H1 (cell line): ENCODE results near the gene PLEKHG3. TPM values are rescaled to one million over a fixed set of nuclear protein-coding genes. Genes with fewer than 3 reads are reported as not detected.

ENCODE experiments used
- CTCF ChIA-PET: fragments of 300-600 bp; sonication (Branson Sonifier 250); formaldehyde crosslinking; loops from one replicate; lab custom pipeline; 2021; ENCODE audit not compliant: partially characterized antibody; lab: Charles Lee
- POLR2A ChIA-PET: fragments of 300-600 bp; sonication (Branson Sonifier 250); formaldehyde crosslinking; loops from one replicate; lab custom pipeline; 2021; ENCODE audit warnings: inconsistent platforms; ENCODE audit not compliant: partially characterized antibody; lab: Charles Lee
- DNase-seq, 2 experiments: peaks; one replicate each; pipeline versions ENCODE4 v3.0.0 to v3.0.0-alpha.2; 2010 to 2022; ENCODE audit warnings: low spot score in 2 of 2, low read depth in 1 of 2, mixed read lengths in 1 of 2
- FAIRE-seq: peaks from 2 replicates; lab custom pipeline; 2011; peaks lifted over from hg19 to GRCh38; lab: Jason Lieb, UNC
- H2AFZ ChIP-seq: 2 replicates; pipeline ENCODE4 v1.8.1; 2012; ENCODE audit warnings: low read length, inconsistent platforms
- H2AK5ac ChIP-seq: 2 replicates; pipeline ENCODE4 v1.6.1; 2013; ENCODE audit warnings: low read depth, low read length
- H2BK120ac ChIP-seq: replicated peaks from 2 replicates; pipeline ENCODE3; 2013; ENCODE audit warnings: low read depth, low read length, inconsistent platforms
- H2BK12ac ChIP-seq: 2 replicates; pipeline ENCODE4 v1.6.1; 2013; ENCODE audit warnings: low read depth, low read length
- H2BK15ac ChIP-seq: 2 replicates; pipeline ENCODE4 v1.6.1; 2013; ENCODE audit warnings: low read length
- H2BK20ac ChIP-seq: 2 replicates; pipeline ENCODE4 v1.6.1; 2013; ENCODE audit warnings: low read length
- H2BK5ac ChIP-seq: 2 replicates; pipeline ENCODE4 v1.6.1; 2013; ENCODE audit warnings: low read depth, low read length
- H3K14ac ChIP-seq: 2 replicates; pipeline ENCODE4 v1.6.1; 2013; ENCODE audit warnings: inconsistent platforms; ENCODE audit not compliant: insufficient read length
- H3K18ac ChIP-seq: 2 replicates; pipeline ENCODE4 v1.6.1; 2013; ENCODE audit warnings: low read length; ENCODE audit errors: extremely low read depth
- H3K23ac ChIP-seq: 2 replicates; pipeline ENCODE4 v1.6.1; 2013; ENCODE audit warnings: inconsistent platforms; ENCODE audit not compliant: insufficient read length
- H3K23me2 ChIP-seq: 2 replicates; pipeline ENCODE4 v1.6.1; 2013; ENCODE audit warnings: low read depth, low read length
- H3K27ac ChIP-seq: 2 replicates; pipeline ENCODE4 v1.6.1; 2011; ENCODE audit warnings: low read depth, low read length, inconsistent platforms
- H3K27me3 ChIP-seq, 4 experiments: replicated peaks in 1 of 4; 1 replicate in 1 of 4; 2 replicates in 3 of 4; pipeline versions ENCODE4 v1.6.1 to v1.8.1; 2011 to 2013; ENCODE audit warnings: low read length in 3 of 4, mild to moderate bottlenecking in 3 of 4, inconsistent platforms in 2 of 4, mixed read lengths in 2 of 4, moderate library complexity in 1 of 4; ENCODE audit not compliant: control insufficient read depth in 3 of 4, insufficient read depth in 3 of 4; ENCODE audit errors: extremely low read depth in 1 of 4
- H3K36me3 ChIP-seq, 4 experiments: 2 replicates each; pipeline versions ENCODE4 v1.6.1 to v1.8.1; 2011 to 2013; ENCODE audit warnings: mild to moderate bottlenecking in 4 of 4, low read length in 3 of 4, moderate library complexity in 2 of 4, control low read depth in 1 of 4, inconsistent platforms in 1 of 4; ENCODE audit not compliant: insufficient read depth in 4 of 4, control insufficient read depth in 2 of 4
- H3K4ac ChIP-seq: replicated peaks from 2 replicates; pipeline ENCODE3; 2013; ENCODE audit warnings: low read length, low read depth, mixed read lengths, inconsistent platforms; ENCODE audit not compliant: insufficient read length
- H3K4me1 ChIP-seq, 4 experiments: replicated peaks in 1 of 4; 1 replicate in 1 of 4; 2 replicates in 3 of 4; pipeline versions ENCODE4 v1.6.1 to v1.8.1; 2011 to 2013; ENCODE audit warnings: low read length in 3 of 4, inconsistent platforms in 2 of 4, mixed read lengths in 1 of 4; ENCODE audit not compliant: insufficient read depth in 4 of 4, control insufficient read depth in 3 of 4
- H3K4me2 ChIP-seq, 2 experiments: 2 replicates each; pipeline versions ENCODE4 v1.6.1 to v1.8.1; 2011 to 2013; ENCODE audit warnings: low read depth in 2 of 2, low read length in 2 of 2, control low read depth in 1 of 2, inconsistent platforms in 1 of 2, mild to moderate bottlenecking in 1 of 2; ENCODE audit not compliant: insufficient read depth in 1 of 2
- H3K4me3 ChIP-seq, 4 experiments: fragments of 200-600, 300-600 bp in 1 of 4; sonication (generic), shearing (Covaris generic), sonication (Bioruptor Twin) in 1 of 4; 2 replicates each; pipeline versions ENCODE4 v1.5.1 to v1.8.1; 2011 to 2016; ENCODE audit warnings: low read length in 4 of 4, low read depth in 3 of 4, control low read depth in 2 of 4, inconsistent platforms in 2 of 4, mild to moderate bottlenecking in 2 of 4, mixed read lengths in 1 of 4, moderate library complexity in 1 of 4; ENCODE audit not compliant: insufficient read depth in 2 of 4; ENCODE audit errors: extremely low read depth in 1 of 4
- H3K56ac ChIP-seq: replicated peaks from 2 replicates; pipeline ENCODE3; 2013; ENCODE audit warnings: low read depth, mild to moderate bottlenecking, mixed read lengths, low read length, inconsistent platforms; ENCODE audit not compliant: insufficient read length
- H3K79me1 ChIP-seq: 2 replicates; pipeline ENCODE4 v1.6.1; 2013; ENCODE audit warnings: low read depth, low read length, control low read depth
- H3K79me2 ChIP-seq, 2 experiments: 2 replicates each; pipeline versions ENCODE4 v1.6.1 to v1.8.1; 2012 to 2013; ENCODE audit warnings: low read length in 2 of 2, mild to moderate bottlenecking in 2 of 2, inconsistent platforms in 1 of 2; ENCODE audit not compliant: insufficient read depth in 2 of 2, control insufficient read depth in 1 of 2
- H3K9ac ChIP-seq, 4 experiments: replicated peaks in 1 of 4; 1 replicate in 1 of 4; 2 replicates in 3 of 4; pipeline versions ENCODE4 v1.6.1 to v1.8.1; 2011 to 2013; ENCODE audit warnings: low read depth in 3 of 4, low read length in 3 of 4, control low read depth in 2 of 4, mild to moderate bottlenecking in 2 of 4, moderate library complexity in 2 of 4, inconsistent platforms in 1 of 4; ENCODE audit errors: extremely low read depth in 1 of 4
- H3K9me3 ChIP-seq, 2 experiments: 2 replicates each; pipeline versions ENCODE4 v1.6.1 to v1.8.1; 2012 to 2013; ENCODE audit warnings: mild to moderate bottlenecking in 2 of 2, moderate library complexity in 2 of 2, control low read depth in 1 of 2, inconsistent platforms in 1 of 2, low read depth in 1 of 2, low read length in 1 of 2, mixed read lengths in 1 of 2; ENCODE audit not compliant: insufficient read depth in 2 of 2
- H4K20me1 ChIP-seq, 2 experiments: replicated peaks in 1 of 2; 2 replicates each; pipeline versions ENCODE3 to v1.8.1; 2011 to 2013; ENCODE audit warnings: inconsistent platforms in 2 of 2, low read length in 2 of 2, mild to moderate bottlenecking in 1 of 2; ENCODE audit not compliant: insufficient read depth in 2 of 2, control insufficient read depth in 1 of 2
- H4K5ac ChIP-seq: 2 replicates; pipeline ENCODE4 v1.6.1; 2013; ENCODE audit warnings: low read length, low read depth, mixed read lengths, inconsistent platforms; ENCODE audit not compliant: insufficient read length
- H4K8ac ChIP-seq: 2 replicates; pipeline ENCODE4 v1.8.0; 2013; ENCODE audit warnings: mild to moderate bottlenecking, moderate library complexity, low read length, inconsistent platforms; ENCODE audit not compliant: insufficient read depth; ENCODE audit errors: extremely low read depth
- H4K91ac ChIP-seq: replicated peaks from 2 replicates; pipeline ENCODE3; 2013; ENCODE audit warnings: low read length, mixed read lengths, inconsistent platforms; ENCODE audit not compliant: insufficient read length
- BACH1 ChIP-seq: IDR thresholded peaks from 2 replicates; pipeline ENCODE4 v1.6.1; 2012; ENCODE audit warnings: low read length, improper control_type of control experiment
- BCL11A ChIP-seq, 2 experiments: IDR thresholded peaks; one replicate each; pipeline ENCODE4 v1.6.1; 2011; ENCODE audit warnings: low read depth in 2 of 2, low read length in 2 of 2, mild to moderate bottlenecking in 2 of 2
- CBX8 ChIP-seq: fragments of 300-800, 300-1000 bp; sonication (generic); IDR thresholded peaks from 2 replicates; pipeline ENCODE4 v1.7.1; 2016; ENCODE audit warnings: low read depth, low read length, borderline replicate concordance
- CTCF ChIP-seq, 3 experiments: IDR thresholded peaks; 1 replicate in 2 of 3; 2 replicates in 1 of 3; pipeline versions ENCODE4 v1.5.1 to v1.6.1; 2011; ENCODE audit warnings: low read length in 3 of 3, mild to moderate bottlenecking in 3 of 3, inconsistent platforms in 2 of 3, low read depth in 1 of 3, moderate library complexity in 1 of 3; ENCODE audit not compliant: insufficient read depth in 1 of 3; ENCODE audit errors: control extremely low read depth in 1 of 3
- EGR1 ChIP-seq: IDR thresholded peaks from 2 replicates; pipeline ENCODE4 v1.6.1; 2011; ENCODE audit warnings: low read depth, low read length, borderline replicate concordance
- EZH2 ChIP-seq: fragments of 200-600 bp; sonication (generic); IDR thresholded peaks from 2 replicates; pipeline ENCODE4 v1.7.1; 2012; ENCODE audit warnings: low read depth, mild to moderate bottlenecking, moderate library complexity, low read length, inconsistent platforms; ENCODE audit not compliant: severe bottlenecking
- POLR2A ChIP-seq, 2 experiments: IDR thresholded peaks; 1 replicate in 1 of 2; 2 replicates in 1 of 2; pipeline ENCODE4 v1.6.1; 2011; ENCODE audit warnings: low read depth in 2 of 2, low read length in 2 of 2, mild to moderate bottlenecking in 2 of 2; ENCODE audit errors: control extremely low read depth in 1 of 2
- RBBP5 ChIP-seq: IDR thresholded peaks from 2 replicates; pipeline ENCODE4 v1.7.1; 2012; ENCODE audit warnings: low read depth, mild to moderate bottlenecking, inconsistent platforms, low read length, moderate library complexity, borderline replicate concordance
- SIX5 ChIP-seq: IDR thresholded peaks from 2 replicates; pipeline ENCODE4 v1.6.1; 2011; ENCODE audit warnings: mild to moderate bottlenecking, low read depth, low read length
- TAF1 ChIP-seq: IDR thresholded peaks from 2 replicates; pipeline ENCODE4 v1.6.1; 2011; ENCODE audit warnings: mild to moderate bottlenecking, low read depth, low read length
- TEAD4 ChIP-seq: IDR thresholded peaks from 2 replicates; pipeline ENCODE4 v1.6.1; 2012; ENCODE audit warnings: low read depth, low read length, inconsistent platforms, mixed read lengths
- WGBS, 2 experiments: shearing (Covaris generic) in 1 of 2; methylation state at CpG; one replicate each; pipeline versions ENCODE4 v1.1.6 to v1.1.7; 2013 to 2015; ENCODE audit warnings: low lambda C conversion rate in 2 of 2, mixed read lengths in 2 of 2, inconsistent platforms in 1 of 2, low coverage in 1 of 2, missing lambda C conversion rate in 1 of 2; ENCODE audit not compliant: insufficient replicate concordance in 2 of 2, insufficient coverage in 1 of 2, insufficient read length in 1 of 2; ENCODE audit errors: extremely low coverage in 1 of 2, missing lambda C conversion rate in 1 of 2; 5-methylcytosine and 5-hydroxymethylcytosine counted together
- polyA plus RNA-seq, 7 experiments: library from polyadenylated mRNA; depleted of rRNA in 3 of 7; stranded (reverse) in 5 of 7; unstranded in 2 of 7; fragments of >200 nt in 5 of 7; fragments of 200-250 nt in 2 of 7; gene quantifications; 1 replicate in 5 of 7; 2 replicates in 1 of 7; 4 replicates in 1 of 7; pipeline versions ENCODE4 v1.2.1 to v1.2.3, GENCODE V29; 2011 to 2013; ENCODE audit warnings: missing spikeins in 2 of 7, mixed read lengths in 2 of 7
- total RNA-seq: library from RNA; stranded (reverse); fragmentation: NEBNext Ultra II Directional; extraction: Animal tissue kit (Norgen Biotek cat#: 25700); gene quantifications from 2 replicates; pipeline ENCODE4 v1.2.1, GENCODE V29; 2021

PLEKHG3 gene
- total and polyA plus RNA-seq, 2 of the 8 experiments (the other 6 are each of a cell fraction or from before 2014, with no cell fraction given): 43.4 to 90.6 TPM

GRCh38 chr14:64725261-64725815, 21.1 kb downstream of the PLEKHG3 start:
- Histone ChIP-seq H4K8ac (no peak overlapping the region), H3K4me1 (peaks cover 33 to 54% (median 42%) of the 10 kb centered on the region in 4 experiments), H4K20me1 (peaks cover 38 to 54% of the 10 kb centered on the region in 2 experiments), H3K56ac (no peak overlapping the region), H3K27me3 (no peaks in the 10 kb centered on the region), H2BK12ac (0 out of 2 replicates have a peak overlapping the region, but pooled peaks have one; percentile 0), H3K14ac (no peak overlapping the region), H3K9me3 (no peaks in the 10 kb centered on the region), H3K4ac (no peak overlapping the region), H2BK120ac (no peak overlapping the region), H3K18ac (peak overlapping the region; percentile 52; the same call in 1 of the 2 replicates), H3K79me1 (peaks cover 16% of the 10 kb centered on the region), H3K36me3 (peaks cover 4 to 22% (median 15%) of the 10 kb centered on the region in 4 experiments), H3K27ac (no peak overlapping the region), H3K79me2 (peaks cover under 1 to 86% of the 10 kb centered on the region in 2 experiments), H2AK5ac (no peak overlapping the region), H2BK5ac (no peak overlapping the region; the same call in 1 of the 2 replicates), H4K91ac (no peak overlapping the region), H3K9ac (no peak overlapping the region), H2BK15ac (no peak overlapping the region), H2AFZ (no peak overlapping the region), H3K4me3 (no peak overlapping the region), H3K4me2 (peak overlapping the region; percentile 46 to 47; a peak in 1 of 4 replicates), H2BK20ac (no peak overlapping the region), H4K5ac (no peak overlapping the region), H3K23me2 (no peaks in the 10 kb centered on the region), H3K23ac (no peak overlapping the region)
- ChIA-PET CTCF (interaction anchor here (0.6 to 4.0 kb wide), 21 partner anchors 8 to 177 kb away, joined by 3 to 33 read pairs (median 7); partner anchors contain the start of gene PLEKHG3), POLR2A (interaction anchor here (0.7 to 2.5 kb wide), 4 partner anchors 9 to 26 kb away, joined by 3 to 10 read pairs (median 5); no protein-coding TSS in a partner anchor)
- DNase-seq: no peak
- FAIRE-seq: no peak
- 68% methylated on average over 3 of the region's 3 CpGs; no CpG with 5 or more reads in 1 of the 2 experiments for WGBS, 2 experiments
- TF ChIP-seq SIX5 (no peak), EZH2 (no peak), TAF1 (no peak), RBBP5 (no peak), TEAD4 (no peak), POLR2A (IDR thresholded peaks at IDR 0.05; ENCODE audit: control extremely low read depth in 1 of 2, low read depth in 2 of 2, low read length in 2 of 2) (no peak), BCL11A (IDR thresholded peaks at IDR 0.05; ENCODE audit: low read depth in 2 of 2, low read length in 2 of 2) (no peak), CTCF (IDR thresholded peaks at IDR 0.05; ENCODE audit: control extremely low read depth in 1 of 3, insufficient read depth in 1 of 3, low read depth in 1 of 3, low read length in 3 of 3) (no peak), CBX8 (no peak), BACH1 (no peak), EGR1 (no peak)
